HepG2 (cell line): Measurements from ENCODE around the gene CFAP46. TPM values are rescaled to one million over a fixed set of nuclear protein-coding genes. Genes with fewer than 3 reads are reported as not detected.

ENCODE experiments used
- ATAC-seq: fragments of 200-7000 bp; cut with Tn5 transposase; 3 replicates; pipeline ENCODE4 v1.9.1; 2020; ENCODE audit warnings: mild to moderate bottlenecking, moderate library complexity
- BruUV-seq: library from RNA; stranded (reverse); fragments of 400-500 nt; replicated peaks from 2 replicates; lab custom pipeline; 2021; lab: Mats Ljungman, UMichigan
- CTCF ChIA-PET: fragments of 300-600 bp; formaldehyde crosslinking; extraction: SDS; loops from one replicate; lab custom pipeline; 2021; ENCODE audit warnings: low total read pairs, inconsistent platforms, low intra/inter-chr PET ratio; lab: Yijun Ruan, JAX
- POLR2A ChIA-PET: fragments of 350-600 bp; sonication (Branson Sonifier 250); formaldehyde crosslinking; loops from one replicate; lab custom pipeline; 2020; ENCODE audit warnings: antibody characterized with exemption, inconsistent platforms; lab: Yijun Ruan, JAX
- DNase-seq: peaks from one replicate; pipeline ENCODE4 v3.0.0-alpha.2; 2015; ENCODE audit warnings: low spot score
- FAIRE-seq: peaks from 3 replicates; lab custom pipeline; 2011; peaks lifted over from hg19 to GRCh38; lab: Jason Lieb, UNC
- H2AFZ ChIP-seq: one replicate; pipeline ENCODE4 v1.6.1; 2011; ENCODE audit warnings: low read length, inconsistent platforms
- H3K27ac ChIP-seq: fragments of 300-600 bp; 3 replicates; pipeline ENCODE4 v1.8.0; 2011; ENCODE audit warnings: mixed run types, mild to moderate bottlenecking, mixed read lengths, low read length, inconsistent platforms; ENCODE audit not compliant: insufficient read depth; ENCODE audit errors: extremely low read length
- H3K27me3 ChIP-seq, 2 experiments: fragments of 200-600 bp in 1 of 2; 2 replicates in 1 of 2; 3 replicates in 1 of 2; pipeline versions ENCODE4 v1.6.0 to v1.8.0; 2011; ENCODE audit warnings: low read length in 2 of 2, mild to moderate bottlenecking in 2 of 2, moderate library complexity in 2 of 2, inconsistent platforms in 1 of 2; ENCODE audit not compliant: insufficient read depth in 2 of 2, control insufficient read depth in 1 of 2
- H3K36me3 ChIP-seq, 2 experiments: fragments of 200-600 bp in 1 of 2; replicated peaks in 1 of 2; 2 replicates in 1 of 2; 3 replicates in 1 of 2; pipeline versions ENCODE4 v1.5.1 to v1.8.0; 2011; ENCODE audit warnings: low read length in 2 of 2, inconsistent platforms in 1 of 2; ENCODE audit not compliant: insufficient read depth in 2 of 2, control insufficient read depth in 1 of 2
- H3K4me1 ChIP-seq: 2 replicates; pipeline ENCODE4 v1.5.1; 2012; ENCODE audit warnings: low read length, inconsistent platforms; ENCODE audit not compliant: insufficient read depth
- H3K4me2 ChIP-seq: 2 replicates; pipeline ENCODE4 v1.6.0; 2011; ENCODE audit warnings: low read depth, low read length, inconsistent platforms
- H3K4me3 ChIP-seq, 3 experiments: fragments of 200-600 bp in 1 of 3; sonication (generic), shearing (Covaris generic) in 1 of 3; replicated peaks in 1 of 3; 2 replicates each; pipeline ENCODE4 v1.5.1; 2011 to 2016; ENCODE audit warnings: low read length in 3 of 3, inconsistent platforms in 2 of 3, low read depth in 2 of 3, mild to moderate bottlenecking in 2 of 3, control low read depth in 1 of 3, mixed read lengths in 1 of 3; ENCODE audit not compliant: insufficient read depth in 1 of 3
- H3K79me2 ChIP-seq: one replicate; pipeline ENCODE4 v1.6.1; 2011; ENCODE audit warnings: low read length, inconsistent platforms; ENCODE audit not compliant: insufficient read depth
- H3K9ac ChIP-seq: 2 replicates; pipeline ENCODE4 v1.6.0; 2011; ENCODE audit warnings: mild to moderate bottlenecking, low read depth, low read length, inconsistent platforms; ENCODE audit not compliant: insufficient read depth
- H3K9me3 ChIP-seq: 2 replicates; pipeline ENCODE4 v1.5.1; 2012; ENCODE audit warnings: mild to moderate bottlenecking, low read length
- H4K20me1 ChIP-seq: 2 replicates; pipeline ENCODE4 v1.6.0; 2011; ENCODE audit warnings: inconsistent platforms, mild to moderate bottlenecking, low read length, moderate library complexity; ENCODE audit not compliant: insufficient read depth
- ATAD3A ChIP-seq: sonication (generic); formaldehyde crosslinking; IDR thresholded peaks from 2 replicates; pipeline ENCODE4 v1.4.0; 2020; ENCODE audit warnings: missing genetic modification reagents
- CREB3 ChIP-seq: sonication (generic); formaldehyde crosslinking; IDR thresholded peaks from 2 replicates; pipeline ENCODE4 v1.5.0; 2020; ENCODE audit warnings: missing genetic modification reagents
- CSRNP1 ChIP-seq: sonication (generic); formaldehyde crosslinking; IDR thresholded peaks from 2 replicates; pipeline ENCODE4 v1.8.1; 2023; ENCODE audit warnings: mild to moderate bottlenecking, missing genetic modification reagents
- JARID2 ChIP-seq: sonication (generic); formaldehyde crosslinking; IDR thresholded peaks from 2 replicates; pipeline ENCODE4 v1.8.1; 2023; ENCODE audit warnings: missing genetic modification reagents, inconsistent platforms; ENCODE audit not compliant: insufficient replicate concordance
- RBM22 ChIP-seq: fragments of 200-400 bp; formaldehyde crosslinking; optimal IDR thresholded peaks from 2 replicates; pipeline ENCODE3; 2017; ENCODE audit warnings: mild to moderate bottlenecking, low read length, moderate library complexity
- TOPORS ChIP-seq: sonication (generic); formaldehyde crosslinking; IDR thresholded peaks from 2 replicates; pipeline ENCODE4 v1.8.0; 2023; ENCODE audit warnings: mild to moderate bottlenecking, missing genetic modification reagents
- ZFP41 ChIP-seq: sonication (generic); formaldehyde crosslinking; IDR thresholded peaks from 2 replicates; pipeline ENCODE4 v1.4.0; 2020; ENCODE audit warnings: mild to moderate bottlenecking, missing genetic modification reagents, borderline replicate concordance
- ZMAT3 ChIP-seq: sonication (generic); formaldehyde crosslinking; conservative IDR thresholded peaks from 2 replicates; pipeline ENCODE4 v1.7.0; 2021; ENCODE audit warnings: missing genetic modification reagents
- ZNF616 ChIP-seq: sonication (generic); formaldehyde crosslinking; IDR thresholded peaks from 2 replicates; pipeline ENCODE4 v1.5.0; 2020; ENCODE audit warnings: low read depth, mild to moderate bottlenecking, missing genetic modification reagents
- ZNF737 ChIP-seq: sonication (generic); formaldehyde crosslinking; IDR thresholded peaks from 2 replicates; pipeline ENCODE4 v1.5.0; 2020; ENCODE audit warnings: missing genetic modification reagents, mild to moderate bottlenecking, borderline replicate concordance
- ZSCAN25 ChIP-seq: sonication (generic); formaldehyde crosslinking; IDR thresholded peaks from 2 replicates; pipeline ENCODE4 v1.8.0; 2022; ENCODE audit warnings: mild to moderate bottlenecking, missing genetic modification reagents
- WGBS: methylation state at CpG from one replicate; pipeline ENCODE4 v1.1.6; 2017; ENCODE audit warnings: low lambda C conversion rate; 5-methylcytosine and 5-hydroxymethylcytosine counted together
- in situ Hi-C: cut with HindIII; loops from 2 replicates; pipeline ENCODE4 v1.10.0; 2017; ENCODE audit warnings: low pct_unique_long_range_greater_than_20kb; ENCODE audit not compliant: extremely low pct_ligation_motif_present
- intact Hi-C: fragments of 100-400 bp; cut with micrococcal nuclease; formaldehyde crosslinking; loops from one replicate; pipeline ENCODE4 v1.10.0; 2022; ENCODE audit not compliant: unreplicated experiment
- polyA plus RNA-seq, 8 experiments: library from polyadenylated mRNA; depleted of rRNA in 3 of 8; stranded (reverse) in 7 of 8; unstranded in 1 of 8; fragments of >200 nt; fragmentation: Illumina TruSeq in 4 of 8; extraction: Trizol in 4 of 8; gene quantifications; 2 replicates each; pipeline versions ENCODE4 v1.2.1 to v1.2.3, GENCODE V29; 2011 to 2016; ENCODE audit warnings: low read depth in 4 of 8, missing spikeins in 1 of 8, mixed read lengths in 1 of 8; ENCODE audit not compliant: insufficient read depth in 1 of 8
- total RNA-seq, 5 experiments: library from RNA; depleted of rRNA; stranded (reverse); fragments of >200 nt; fragmentation: Illumina TruSeq; extraction: Trizol; gene quantifications; 2 replicates each; pipeline ENCODE4 v1.2.3, GENCODE V29; 2016; ENCODE audit warnings: low read depth in 1 of 5
- TF ChIP-seq, protein P1 (sequence below): sonication (generic); formaldehyde crosslinking; IDR thresholded peaks from 2 replicates; pipeline ENCODE4 v1.4.0; 2020; ENCODE audit warnings: mild to moderate bottlenecking, missing genetic modification reagents
- TF ChIP-seq, protein P2 (sequence below): sonication (generic); formaldehyde crosslinking; IDR thresholded peaks from 2 replicates; pipeline ENCODE4 v1.4.0; 2020; ENCODE audit warnings: missing genetic modification reagents, borderline replicate concordance

Gene CFAP46
- total and polyA plus RNA-seq, 2 of the 13 experiments (the other 11 are each of a cell fraction or from before 2014, with no cell fraction given) = 0.24 to 0.84 TPM

DNA sequence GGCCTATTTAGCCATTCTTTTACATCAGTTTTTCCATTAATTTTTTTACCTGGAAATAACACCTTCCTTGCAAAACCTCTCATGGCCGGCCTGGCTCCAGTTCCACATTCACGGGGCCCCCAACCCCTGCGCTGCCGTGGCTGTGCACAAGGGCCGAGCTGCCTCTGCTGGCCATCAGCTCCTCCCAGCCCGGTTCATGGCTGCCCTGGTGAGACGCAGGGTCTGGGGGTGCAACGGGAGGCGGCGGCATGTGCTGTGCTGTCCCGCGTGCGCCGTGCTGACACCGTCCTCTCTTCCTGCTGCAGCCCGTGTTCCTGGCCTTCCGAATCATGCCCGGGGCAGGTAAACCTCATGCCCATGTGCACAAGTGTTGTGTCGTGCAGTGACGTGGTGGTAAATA is 160.8 kb downstream of the CFAP46 start (continued):
- no peak for TF ChIP-seq CSRNP1 (CRISPR knock-in tag)
- TF ChIP-seq TOPORS (CRISPR knock-in tag) = no peak

DNA sequence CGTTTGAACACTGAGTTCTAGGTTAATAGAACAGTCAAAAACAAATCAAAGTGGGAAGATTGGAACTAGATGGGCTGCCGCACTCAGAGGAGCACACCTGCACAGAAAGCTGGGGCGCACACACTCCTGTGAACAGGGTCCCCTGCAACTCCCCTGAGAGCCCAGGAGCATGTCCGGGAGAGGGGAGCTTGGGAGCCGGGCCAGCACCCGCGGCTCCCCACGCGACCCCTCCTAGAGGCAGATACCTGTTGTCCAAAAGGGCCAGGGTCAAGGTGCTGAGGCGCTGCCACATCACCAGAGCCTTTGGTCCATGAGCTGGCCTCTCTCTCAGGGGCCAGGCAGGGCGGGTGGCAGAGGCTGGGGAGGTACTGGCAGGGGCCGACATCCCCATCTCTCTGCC is 162.0 kb downstream of the CFAP46 start:
- Histone ChIP-seq H4K20me1 (no peaks in the 10 kb centered on the region), H3K4me2 (no peak overlapping the region), H3K4me3 (no peak overlapping the region), H3K27me3 (no peaks in the 10 kb centered on the region), H3K27ac (no peak overlapping the region), H2AFZ (no peak overlapping the region), H3K9ac (no peak overlapping the region), H3K4me1 (no peaks in the 10 kb centered on the region), H3K36me3 (peaks cover 0 to 2% of the 10 kb centered on the region in 2 experiments; a peak in 2 of 5 replicates), H3K9me3 (no peaks in the 10 kb centered on the region), H3K79me2 (no peaks in the 10 kb centered on the region)
- FAIRE-seq (no peak), DNase-seq (no peak), ATAC-seq (no peak)
- in situ Hi-C loops (no loop called here), intact Hi-C loops (no loop called here)
- ChIA-PET POLR2A (no interaction called here), CTCF (no interaction called here)
- 80% methylated on average over 4 of the region's 12 CpGs for WGBS
- no TSS peak for BruUV-seq
- TF ChIP-seq, protein P1, sequence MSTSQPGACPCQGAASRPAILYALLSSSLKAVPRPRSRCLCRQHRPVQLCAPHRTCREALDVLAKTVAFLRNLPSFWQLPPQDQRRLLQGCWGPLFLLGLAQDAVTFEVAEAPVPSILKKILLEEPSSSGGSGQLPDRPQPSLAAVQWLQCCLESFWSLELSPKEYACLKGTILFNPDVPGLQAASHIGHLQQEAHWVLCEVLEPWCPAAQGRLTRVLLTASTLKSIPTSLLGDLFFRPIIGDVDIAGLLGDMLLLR (CRISPR knock-in tag) = no peak
- TF ChIP-seq, protein P2, sequence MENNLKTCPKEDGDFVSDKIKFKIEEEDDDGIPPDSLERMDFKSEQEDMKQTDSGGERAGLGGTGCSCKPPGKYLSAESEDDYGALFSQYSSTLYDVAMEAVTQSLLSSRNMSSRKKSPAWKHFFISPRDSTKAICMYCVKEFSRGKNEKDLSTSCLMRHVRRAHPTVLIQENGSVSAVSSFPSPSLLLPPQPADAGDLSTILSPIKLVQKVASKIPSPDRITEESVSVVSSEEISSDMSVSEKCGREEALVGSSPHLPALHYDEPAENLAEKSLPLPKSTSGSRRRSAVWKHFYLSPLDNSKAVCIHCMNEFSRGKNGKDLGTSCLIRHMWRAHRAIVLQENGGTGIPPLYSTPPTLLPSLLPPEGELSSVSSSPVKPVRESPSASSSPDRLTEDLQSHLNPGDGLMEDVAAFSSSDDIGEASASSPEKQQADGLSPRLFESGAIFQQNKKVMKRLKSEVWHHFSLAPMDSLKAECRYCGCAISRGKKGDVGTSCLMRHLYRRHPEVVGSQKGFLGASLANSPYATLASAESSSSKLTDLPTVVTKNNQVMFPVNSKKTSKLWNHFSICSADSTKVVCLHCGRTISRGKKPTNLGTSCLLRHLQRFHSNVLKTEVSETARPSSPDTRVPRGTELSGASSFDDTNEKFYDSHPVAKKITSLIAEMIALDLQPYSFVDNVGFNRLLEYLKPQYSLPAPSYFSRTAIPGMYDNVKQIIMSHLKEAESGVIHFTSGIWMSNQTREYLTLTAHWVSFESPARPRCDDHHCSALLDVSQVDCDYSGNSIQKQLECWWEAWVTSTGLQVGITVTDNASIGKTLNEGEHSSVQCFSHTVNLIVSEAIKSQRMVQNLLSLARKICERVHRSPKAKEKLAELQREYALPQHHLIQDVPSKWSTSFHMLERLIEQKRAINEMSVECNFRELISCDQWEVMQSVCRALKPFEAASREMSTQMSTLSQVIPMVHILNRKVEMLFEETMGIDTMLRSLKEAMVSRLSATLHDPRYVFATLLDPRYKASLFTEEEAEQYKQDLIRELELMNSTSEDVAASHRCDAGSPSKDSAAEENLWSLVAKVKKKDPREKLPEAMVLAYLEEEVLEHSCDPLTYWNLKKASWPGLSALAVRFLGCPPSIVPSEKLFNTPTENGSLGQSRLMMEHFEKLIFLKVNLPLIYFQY (CRISPR knock-in tag) = no peak
- no peak for TF ChIP-seq ATAD3A (CRISPR knock-in tag)
- TF ChIP-seq ZNF616 = no peak
- TF ChIP-seq ZMAT3 (CRISPR knock-in tag) = no peak
- no peak for TF ChIP-seq ZFP41 (CRISPR knock-in tag)
- TF ChIP-seq CREB3 (CRISPR knock-in tag) = no peak
- TF ChIP-seq ZSCAN25 = no peak
- TF ChIP-seq JARID2 (CRISPR knock-in tag) = no peak
- no peak for TF ChIP-seq RBM22
- no peak for TF ChIP-seq ZNF737
